GM12878 (cell line): ENCODE measurements around the gene BMERB1. TPM values are rescaled to one million over a fixed set of nuclear protein-coding genes. Genes with fewer than 3 reads are reported as not detected.

Experiments
- ATAC-seq: fragments of 200-7000 bp; cut with Tn5 transposase; 3 replicates; pipeline ENCODE4 v1.9.1; 2020; ENCODE audit warnings: mild to moderate bottlenecking, moderate library complexity
- BruUV-seq: library from RNA; stranded (reverse); fragments of 400-500 nt; replicated peaks from 2 replicates; lab custom pipeline; 2021; lab: Mats Ljungman, UMichigan
- CTCF ChIA-PET: fragments of 300-600 bp; sonication (Branson Sonifier 250); formaldehyde crosslinking; extraction: SDS; loops from one replicate; lab custom pipeline; 2021; ENCODE audit warnings: inconsistent platforms; lab: Yijun Ruan, JAX
- POLR2A ChIA-PET: fragments of 350-600 bp; formaldehyde crosslinking; extraction: SDS; loops from one replicate; lab custom pipeline; 2021; ENCODE audit warnings: inconsistent platforms; lab: Charles Lee
- RAD21 ChIA-PET: fragments of 300-600 bp; sonication (Branson Sonifier 250); formaldehyde crosslinking; loops from one replicate; lab custom pipeline; 2023; ENCODE audit warnings: antibody characterized with exemption; ENCODE audit not compliant: unreplicated experiment; lab: Charles Lee
- SMC1A ChIA-PET: fragments of 300-600 bp; sonication (Branson Sonifier 250); formaldehyde crosslinking; loops from one replicate; lab custom pipeline; 2023; ENCODE audit not compliant: unreplicated experiment, uncharacterized antibody; lab: Charles Lee
- DNase-seq: peaks from one replicate; pipeline ENCODE4 v3.0.0-alpha.2; 2011; ENCODE audit warnings: low read depth, low spot score
- FAIRE-seq: peaks from 3 replicates; lab custom pipeline; 2011; peaks lifted over from hg19 to GRCh38; lab: Jason Lieb, UNC
- H2AFZ ChIP-seq: 2 replicates; pipeline ENCODE4 v1.6.0; 2011; ENCODE audit warnings: low read depth, low read length, control low read depth; ENCODE audit not compliant: control insufficient read depth
- H3K27ac ChIP-seq: 2 replicates; pipeline ENCODE4 v1.5.1; 2011; ENCODE audit warnings: control low read depth; ENCODE audit not compliant: control insufficient read depth, insufficient read depth
- H3K27me3 ChIP-seq, 2 experiments: replicated peaks in 1 of 2; 2 replicates each; pipeline versions ENCODE4 v1.6.0 to v1.6.1; 2011; ENCODE audit warnings: low read length in 1 of 2; ENCODE audit not compliant: control insufficient read depth in 2 of 2, insufficient read depth in 2 of 2
- H3K36me3 ChIP-seq, 2 experiments: 2 replicates each; pipeline ENCODE4 v1.5.1; 2011; ENCODE audit warnings: low read length in 1 of 2; ENCODE audit not compliant: control insufficient read depth in 2 of 2, insufficient read depth in 2 of 2
- H3K4me1 ChIP-seq: 2 replicates; pipeline ENCODE4 v1.6.1; 2011; ENCODE audit warnings: mild to moderate bottlenecking, low read length, moderate library complexity, mixed read lengths; ENCODE audit not compliant: control insufficient read depth, insufficient read depth
- H3K4me2 ChIP-seq: 2 replicates; pipeline ENCODE4 v1.6.0; 2011; ENCODE audit warnings: control low read depth; ENCODE audit not compliant: control insufficient read depth, insufficient read depth
- H3K4me3 ChIP-seq: fragments of 200-600 bp; sonication (generic); 2 replicates; pipeline ENCODE4 v1.5.1; 2016
- H3K79me2 ChIP-seq: 2 replicates; pipeline ENCODE4 v1.6.0; 2011; ENCODE audit warnings: low read length; ENCODE audit not compliant: control insufficient read depth, insufficient read depth
- H3K9ac ChIP-seq: 2 replicates; pipeline ENCODE4 v1.8.0; 2011; ENCODE audit warnings: low read length, control low read depth, mixed read lengths; ENCODE audit not compliant: control insufficient read depth, insufficient read depth
- H3K9me3 ChIP-seq: replicated peaks from 3 replicates; pipeline ENCODE4 v1.5.1; 2011; ENCODE audit warnings: mild to moderate bottlenecking, low read length; ENCODE audit not compliant: control insufficient read depth, insufficient read depth
- H4K20me1 ChIP-seq: 2 replicates; pipeline ENCODE4 v1.6.0; 2011; ENCODE audit not compliant: control insufficient read depth, insufficient read depth
- ASH2L ChIP-seq: fragments of 300-600, 200-600 bp; sonication (generic); IDR thresholded peaks from 2 replicates; pipeline ENCODE4 v1.6.1; 2017; ENCODE audit warnings: low read depth, mild to moderate bottlenecking, borderline replicate concordance
- ATF3 ChIP-seq: IDR thresholded peaks from 2 replicates; pipeline ENCODE4 v1.6.1; 2011; ENCODE audit warnings: low read depth, mild to moderate bottlenecking, low read length, moderate library complexity, borderline replicate concordance; ENCODE audit errors: extremely low read depth
- CBFB ChIP-seq: IDR thresholded peaks from 2 replicates; pipeline ENCODE4 v1.6.1; 2016; ENCODE audit warnings: antibody characterized with exemption, low read depth
- CBX5 ChIP-seq: sonication (generic); IDR thresholded peaks from 2 replicates; pipeline ENCODE4 v1.6.1; 2016; ENCODE audit warnings: low read depth, moderate library complexity, mild to moderate bottlenecking, inconsistent platforms
- CHD2 ChIP-seq: IDR thresholded peaks from 2 replicates; pipeline ENCODE4 v1.6.1; 2011; ENCODE audit warnings: low read depth, low read length, improper control_type of control experiment, borderline replicate concordance
- CHD4 ChIP-seq: fragments of 200-600 bp; sonication (generic); IDR thresholded peaks from 2 replicates; pipeline ENCODE4 v1.6.1; 2016; ENCODE audit warnings: mild to moderate bottlenecking
- EP300 ChIP-seq, 2 experiments: fragments of 150-350 bp in 1 of 2; IDR thresholded peaks; 2 replicates each; pipeline ENCODE4 v1.6.1; 2011 to 2012; ENCODE audit warnings: low read depth in 2 of 2, low read length in 2 of 2, borderline replicate concordance in 1 of 2, improper control_type of control experiment in 1 of 2, inconsistent platforms in 1 of 2; ENCODE audit not compliant: control insufficient read depth in 1 of 2
- FOXM1 ChIP-seq: IDR thresholded peaks from 2 replicates; pipeline ENCODE4 v1.6.1; 2012; ENCODE audit warnings: low read depth, mild to moderate bottlenecking, inconsistent platforms, low read length, moderate library complexity
- MEF2A ChIP-seq: IDR thresholded peaks from 2 replicates; pipeline ENCODE4 v1.6.1; 2011; ENCODE audit warnings: low read depth, mild to moderate bottlenecking, low read length, moderate library complexity; ENCODE audit not compliant: insufficient read depth
- MTA2 ChIP-seq: fragments of 450-650 bp; IDR thresholded peaks from 2 replicates; pipeline ENCODE4 v1.6.1; 2016; ENCODE audit warnings: low read depth, mild to moderate bottlenecking, moderate library complexity
- NFIC ChIP-seq: IDR thresholded peaks from 2 replicates; pipeline ENCODE4 v1.6.1; 2012; ENCODE audit warnings: low read depth, mild to moderate bottlenecking, inconsistent platforms, low read length, moderate library complexity
- NFYA ChIP-seq: IDR thresholded peaks from 2 replicates; pipeline ENCODE4 v1.6.1; 2011; ENCODE audit warnings: low read depth, mild to moderate bottlenecking, low read length, improper control_type of control experiment, borderline replicate concordance
- NFYB ChIP-seq: IDR thresholded peaks from 2 replicates; pipeline ENCODE4 v1.6.1; 2011; ENCODE audit warnings: low read depth, mild to moderate bottlenecking, low read length, improper control_type of control experiment, moderate library complexity; ENCODE audit not compliant: insufficient read depth
- NR2C1 ChIP-seq: fragments of 450-650 bp; IDR thresholded peaks from 2 replicates; pipeline ENCODE4 v1.6.1; 2017; ENCODE audit warnings: antibody characterized with exemption, mild to moderate bottlenecking, moderate library complexity
- PML ChIP-seq: IDR thresholded peaks from 2 replicates; pipeline ENCODE4 v1.6.1; 2012; ENCODE audit warnings: low read length, inconsistent platforms
- SMC3 ChIP-seq: IDR thresholded peaks from 2 replicates; pipeline ENCODE4 v1.6.1; 2011; ENCODE audit warnings: low read length, improper control_type of control experiment, borderline replicate concordance
- SP1 ChIP-seq: IDR thresholded peaks from one replicate; pipeline ENCODE4 v1.6.1; 2011; ENCODE audit warnings: low read depth, low read length
- SRF ChIP-seq, 2 experiments: IDR thresholded peaks; 2 replicates each; pipeline ENCODE4 v1.6.1; 2011; ENCODE audit warnings: low read depth in 2 of 2, low read length in 2 of 2, mild to moderate bottlenecking in 1 of 2, moderate library complexity in 1 of 2
- USF2 ChIP-seq: IDR thresholded peaks from 2 replicates; pipeline ENCODE4 v1.6.1; 2011; ENCODE audit warnings: low read depth, low read length, improper control_type of control experiment, borderline replicate concordance
- WRNIP1 ChIP-seq: IDR thresholded peaks from 2 replicates; pipeline ENCODE4 v1.6.1; 2011; ENCODE audit warnings: low read depth, low read length, improper control_type of control experiment, borderline replicate concordance
- WGBS: methylation state at CpG from one replicate; pipeline ENCODE4 v1.1.6; 2016; ENCODE audit warnings: low lambda C conversion rate; ENCODE audit not compliant: insufficient replicate concordance, insufficient coverage; ENCODE audit errors: missing lambda C conversion rate; 5-methylcytosine and 5-hydroxymethylcytosine counted together
- in situ Hi-C: fragments of 300-500 bp; cut with MboI; formaldehyde crosslinking; loops from 9 replicates; pipeline ENCODE4 v1.14.3; 2018; ENCODE audit warnings: mixed read lengths
- intact Hi-C: fragments of 100-400 bp; cut with micrococcal nuclease; formaldehyde crosslinking; loops from one replicate; pipeline ENCODE4 v1.14.2; 2022; ENCODE audit not compliant: unreplicated experiment
- polyA plus RNA-seq, 11 experiments: library from polyadenylated mRNA; depleted of rRNA in 4 of 11; unstranded in 6 of 11; stranded (reverse) in 5 of 11; fragments of >200 nt; fragmentation: Nextera tagmentation in 4 of 11; fragmentation: Illumina TruSeq in 1 of 11; extraction: Ambion mirVana in 4 of 11; extraction: Trizol in 1 of 11; gene quantifications; 1 replicate in 1 of 11; 2 replicates in 10 of 11; pipeline versions ENCODE4 v1.2.1 to v1.2.3, GENCODE V29; 2011 to 2016; ENCODE audit warnings: inconsistent platforms in 2 of 11, missing spikeins in 2 of 11, low read depth in 1 of 11
- total RNA-seq, 4 experiments: library from RNA; depleted of rRNA in 3 of 4; stranded (reverse); fragments of >200 nt in 3 of 4; fragmentation: Illumina TruSeq in 1 of 4; extraction: Trizol in 1 of 4; gene quantifications; 2 replicates each; pipeline versions ENCODE4 v1.2.1 to v1.2.3, GENCODE V29; 2013 to 2021

The BMERB1 gene
- total and polyA plus RNA-seq, 10 of the 15 experiments (the other 5 are each of a cell fraction or from before 2014, with no cell fraction given): 0.05 to 0.68 (median 0.34) TPM

GRCh38 chr16:15539197-15539596, 104.8 kb downstream of the BMERB1 start:
- ATAC-seq: no peak
- no peaks in the 10 kb centered on the region; the same call in 2 of the 3 replicates for H3K9me3 ChIP-seq
- no peak for FAIRE-seq

More at GRCh38 chr16:15539197-15539596, 104.8 kb downstream of the BMERB1 start:
- H3K27me3 ChIP-seq: no peaks in the 10 kb centered on the region; a peak in 1 of 4 replicates
- WGBS: 60% methylated on average over 8 of the region's 8 CpGs
- no peak overlapping the region for H3K9ac ChIP-seq
- no peak overlapping the region for H3K27ac ChIP-seq
- intact Hi-C loops (no loop called here), in situ Hi-C loops (no loop called here)
- ChIA-PET RAD21 (interaction anchor here (1.7 kb wide), 1 partner anchor 104 kb away, joined by 3 read pairs; the partner anchor contains the start of gene MARF1), SMC1A (interaction anchor here (1.2 kb wide), 2 partner anchors 9 to 12 kb away, joined by 3 to 6 read pairs; no protein-coding TSS in a partner anchor), POLR2A (no interaction called here), CTCF (interaction anchor here (0.6 to 1.8 kb wide), 2 partner anchors 12 to 210 kb away, joined by 3 to 4 read pairs; no protein-coding TSS in a partner anchor)
- TF ChIP-seq EP300 (IDR thresholded peaks at IDR 0.05; ENCODE audit: borderline replicate concordance in 1 of 2, control insufficient read depth in 1 of 2, low read depth in 2 of 2, low read length in 2 of 2) (no peak), MEF2A (no peak), NFYB (no peak), FOXM1 (no peak), CHD4 (no peak), ASH2L (no peak), SRF (IDR thresholded peaks at IDR 0.05; ENCODE audit: low read depth in 2 of 2, low read length in 2 of 2) (no peak), USF2 (no peak), CHD2 (no peak), SMC3 (no peak), CBX5 (no peak), SP1 (no peak), CBFB (no peak), PML (no peak), ATF3 (no peak), NFIC (no peak), MTA2 (no peak), WRNIP1 (no peak), NR2C1 (no peak), NFYA (no peak)
- no peak overlapping the region for H2AFZ ChIP-seq
- H3K36me3 ChIP-seq: no peaks in the 10 kb centered on the region
- no peak for DNase-seq
- no peaks in the 10 kb centered on the region for H3K79me2 ChIP-seq
- H3K4me2 ChIP-seq: no peak overlapping the region
- H4K20me1 ChIP-seq: no peaks in the 10 kb centered on the region
- no peaks in the 10 kb centered on the region for H3K4me1 ChIP-seq
- BruUV-seq: no TSS peak
- no peak overlapping the region for H3K4me3 ChIP-seq
